Esophagus muscularis mucosa (tissue), 4 donors: ENCODE results near the gene ZBTB7B. TPM values are rescaled to one million over a fixed set of nuclear protein-coding genes. Genes with fewer than 3 reads are reported as not detected.

Source experiments
- DNase-seq: peaks from one replicate; pipeline ENCODE4 v3.0.0-alpha.2; 2017; ENCODE audit errors: extremely low spot score
- H3K27ac ChIP-seq, 4 donors: fragments of 200-600 bp; sonication (generic); replicated peaks in 1 of 4; 1 replicate in 3 of 4; 2 replicates in 1 of 4; pipeline ENCODE4 v1.5.1; 2016 to 2019; ENCODE audit warnings: mild to moderate bottlenecking in 1 of 4
- H3K27me3 ChIP-seq, 4 donors: fragments of 200-600 bp; sonication (generic); one replicate each; pipeline versions ENCODE4 v1.5.1 to v1.6.0; 2016 to 2019
- H3K36me3 ChIP-seq, 4 donors: fragments of 200-600 bp; sonication (generic); one replicate each; pipeline ENCODE4 v1.5.1; 2016 to 2019
- H3K4me1 ChIP-seq, 4 donors: fragments of 200-600 bp; sonication (generic); one replicate each; pipeline ENCODE4 v1.5.1; 2016 to 2019
- H3K4me3 ChIP-seq, 4 donors: fragments of 200-600 bp; sonication (generic); 1 replicate in 2 of 4; 2 replicates in 2 of 4; pipeline ENCODE4 v1.5.1; 2016 to 2019; ENCODE audit warnings: mild to moderate bottlenecking in 4 of 4, moderate library complexity in 1 of 4
- H3K9me3 ChIP-seq, 4 donors: fragments of 200-600 bp; sonication (generic); 1 replicate in 3 of 4; 2 replicates in 1 of 4; pipeline ENCODE4 v1.5.1; 2016 to 2019
- CTCF ChIP-seq, 3 experiments: fragments of 200-600 bp in 2 of 3; fragments of 450-650 bp in 1 of 3; sonication (generic) in 2 of 3; IDR thresholded peaks; one replicate each; pipeline ENCODE4 v1.5.1; 2017 to 2019; ENCODE audit warnings: antibody characterized with exemption in 3 of 3, mild to moderate bottlenecking in 2 of 3, moderate library complexity in 1 of 3
- EP300 ChIP-seq: sonication (generic); formaldehyde crosslinking; IDR thresholded peaks from one replicate; pipeline ENCODE4 v1.6.1; 2017; ENCODE audit warnings: antibody characterized with exemption
- POLR2A ChIP-seq: fragments of 450-650 bp; IDR thresholded peaks from one replicate; pipeline ENCODE4 v1.6.1; 2017; ENCODE audit warnings: antibody characterized with exemption, moderate library complexity, mild to moderate bottlenecking, low read depth
- POLR2AphosphoS5 ChIP-seq, 2 donors: sonication (generic); formaldehyde crosslinking; IDR thresholded peaks; one replicate each; pipeline ENCODE4 v1.6.1; 2017; ENCODE audit warnings: antibody characterized with exemption in 2 of 2
- WGBS: methylation state at CpG from one replicate; pipeline ENCODE4 v1.1.5; 2018; 5-methylcytosine and 5-hydroxymethylcytosine counted together
- intact Hi-C: fragments of 100-400 bp; cut with DNase I; formaldehyde crosslinking; loops from one replicate; pipeline ENCODE4 v1.15.1; 2023
- total RNA-seq, 4 donors: library from RNA; depleted of rRNA; stranded (reverse); fragments of >200 nt; gene quantifications; one replicate each; pipeline versions ENCODE4 v1.1.0 to v1.2.1, GENCODE V29; 2016

Gene ZBTB7B
- total RNA-seq, 4 donors from 2014 or later = 50.0 to 68.9 (median 55.8) TPM

GRCh38 chr1:155017041-155017945 is 14.7 kb downstream of the ZBTB7B start:
- 7% methylated on average over 17 of the region's 49 CpGs for WGBS
- peak in 2 of 3 experiments; percentile 98 to 99 for TF ChIP-seq CTCF (IDR thresholded peaks at IDR 0.05)
- no peak for TF ChIP-seq POLR2A
- TF ChIP-seq EP300 = no peak
- peak; percentile 85 to 93 for TF ChIP-seq POLR2AphosphoS5 (IDR thresholded peaks at IDR 0.05)
- peaks cover 9 to 30% (median 24%) of the 10 kb centered on the region in 4 donors for H3K36me3 ChIP-seq
- intact Hi-C loops = loop anchor here (5.0 kb wide), 2 partner anchors 55 to 80 kb away; partner anchors contain the start of genes PMVK and PYGO2
- H3K4me1 ChIP-seq = peaks cover 30 to 54% (median 41%) of the 10 kb centered on the region in 4 donors
- DNase-seq = peak; percentile 97
- H3K4me3 ChIP-seq = peak overlapping the region; percentile 54 to 66 (median 58)
- peak overlapping the region; percentile 86 to 92 (median 90) for H3K27ac ChIP-seq
- no peaks in the 10 kb centered on the region for H3K27me3 ChIP-seq
- no peaks in the 10 kb centered on the region for H3K9me3 ChIP-seq

DNA sequence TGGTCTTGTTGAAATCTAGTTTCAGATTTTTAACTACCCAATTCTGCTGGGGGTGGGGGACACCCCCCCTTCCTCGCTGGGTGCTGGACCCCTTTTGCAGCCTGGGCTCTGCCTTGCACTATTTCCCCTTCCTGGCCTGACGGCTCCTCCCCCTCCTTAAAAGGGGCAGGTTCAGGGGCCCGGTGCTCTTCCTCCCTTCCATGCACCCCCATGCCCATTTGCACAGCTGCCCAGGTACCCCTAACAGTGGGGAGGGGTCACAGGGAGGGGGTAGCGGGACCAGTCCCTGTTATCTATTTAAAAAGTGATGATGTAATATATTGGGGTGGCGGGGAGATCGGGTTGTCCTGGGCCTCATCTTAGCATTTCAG is 15.3 kb downstream of the ZBTB7B start:
- Histone ChIP-seq H3K9me3 (no peaks in the 10 kb centered on the region), H3K36me3 (peaks cover 9 to 30% (median 24%) of the 10 kb centered on the region in 4 donors), H3K4me3 (peak overlapping the region; percentile 54 to 66 (median 58)), H3K4me1 (peaks cover 23 to 47% (median 35%) of the 10 kb centered on the region in 4 donors), H3K27ac (peak overlapping the region; percentile 86 to 92 (median 90)), H3K27me3 (no peaks in the 10 kb centered on the region)
- intact Hi-C loops = loop anchor here (5.0 kb wide), 2 partner anchors 56 to 81 kb away; partner anchors contain the start of genes PMVK and PYGO2
- 48% methylated on average over 6 of the region's 6 CpGs for WGBS
- TF ChIP-seq POLR2AphosphoS5 (IDR thresholded peaks at IDR 0.05) (no peak), POLR2A (no peak), EP300 (no peak), CTCF (IDR thresholded peaks at IDR 0.05) (no peak)
- no peak for DNase-seq

DNA sequence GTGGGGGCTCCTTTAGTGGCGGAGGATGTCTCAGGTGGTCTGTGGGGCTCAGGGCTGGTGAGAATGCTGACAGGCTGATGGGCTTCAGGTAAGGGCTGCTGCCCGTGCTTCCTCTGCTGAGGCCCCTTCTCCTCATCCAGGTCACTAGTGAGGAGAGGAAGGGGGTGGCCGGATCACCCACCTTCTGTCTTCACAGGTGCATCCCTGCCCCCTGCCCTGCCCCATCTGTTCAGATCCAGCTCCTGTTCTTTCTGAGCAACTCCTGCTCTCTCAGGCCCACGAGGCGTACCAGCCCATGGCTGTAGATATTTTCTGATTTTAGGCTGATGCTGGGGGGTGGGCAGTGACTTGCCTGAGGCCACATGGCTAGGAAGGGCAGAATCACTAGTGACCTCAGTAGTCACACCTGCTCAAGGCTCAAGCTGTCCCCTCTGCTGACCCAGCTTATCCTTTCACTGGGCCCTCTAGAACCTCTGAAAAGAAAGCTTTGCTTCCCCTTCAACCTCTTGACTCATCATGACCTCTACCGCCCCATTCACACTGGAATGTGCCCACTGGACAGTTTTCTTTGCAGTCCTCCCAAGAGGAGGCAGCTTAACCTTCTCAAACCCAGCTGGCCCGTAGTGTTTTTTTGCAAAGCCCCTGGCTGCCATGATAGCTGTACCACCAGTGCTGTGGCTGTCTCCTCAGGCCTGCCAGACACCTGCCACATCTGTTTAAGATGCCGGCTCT is 16.2 kb downstream of the ZBTB7B start:
- H3K27ac ChIP-seq = peak overlapping the region in 3 of 4 donors; percentile 89 to 92 (median 90)
- no peak overlapping the region for H3K4me3 ChIP-seq
- peaks cover 17 to 39% (median 27%) of the 10 kb centered on the region in 4 donors for H3K4me1 ChIP-seq
- intact Hi-C loops = loop anchor here (5.0 kb wide), 2 partner anchors 56 to 81 kb away; partner anchors contain the start of genes PMVK and PYGO2
- WGBS = 83% methylated on average over 6 of the region's 8 CpGs
- H3K9me3 ChIP-seq = no peaks in the 10 kb centered on the region
- no peaks in the 10 kb centered on the region for H3K27me3 ChIP-seq
- TF ChIP-seq POLR2AphosphoS5 (IDR thresholded peaks at IDR 0.05) = no peak
- no peak for TF ChIP-seq EP300
- TF ChIP-seq CTCF (IDR thresholded peaks at IDR 0.05) = no peak
- TF ChIP-seq POLR2A = no peak
- H3K36me3 ChIP-seq = peaks cover 9 to 29% (median 23%) of the 10 kb centered on the region in 4 donors
- DNase-seq = no peak

DNA sequence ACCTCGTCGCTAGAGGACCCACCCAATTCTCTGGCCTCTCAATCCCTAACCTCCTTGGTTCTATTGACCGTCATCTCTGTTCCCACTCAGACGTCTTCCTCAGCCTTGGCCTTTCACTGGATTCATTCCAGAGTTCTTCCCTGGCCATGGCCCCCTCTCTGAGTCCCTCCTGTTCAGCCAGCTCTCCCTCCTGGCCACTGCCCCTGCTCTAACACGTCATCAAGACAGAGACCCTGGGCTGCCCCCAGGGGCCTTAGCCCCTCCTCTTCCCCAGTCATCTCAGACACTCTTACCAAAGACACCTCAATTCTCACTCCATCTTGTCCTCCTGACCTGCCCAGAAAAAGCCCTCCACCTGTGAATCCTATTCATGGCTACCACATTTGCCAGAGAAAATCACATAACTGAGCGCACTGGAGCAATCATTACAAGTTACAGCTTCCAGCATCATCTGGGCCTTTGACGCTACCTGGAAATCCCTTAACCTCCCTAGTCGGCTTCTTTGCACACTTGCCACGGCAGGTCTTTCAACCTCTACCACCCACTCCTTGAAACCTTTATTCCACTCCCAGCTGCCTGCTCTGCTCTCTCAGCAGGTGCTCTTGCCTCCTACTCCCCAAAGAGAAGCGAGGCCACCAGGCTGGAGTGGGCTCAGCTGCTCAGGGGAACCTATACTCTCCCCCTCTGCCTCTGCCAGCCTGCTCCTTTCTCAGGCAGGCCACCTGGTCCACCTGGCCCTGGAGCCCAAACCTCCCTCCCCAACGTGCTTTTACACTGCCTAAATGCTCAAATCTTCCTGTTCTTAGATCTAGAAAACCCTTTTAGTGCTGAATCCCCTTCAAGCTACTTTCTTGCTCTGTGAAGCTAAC is 17.0 kb downstream of the ZBTB7B start:
- H3K4me1 ChIP-seq = peaks cover 16 to 32% (median 25%) of the 10 kb centered on the region in 4 donors
- 84% methylated on average over 11 of the region's 11 CpGs for WGBS
- no peaks in the 10 kb centered on the region for H3K27me3 ChIP-seq
- H3K36me3 ChIP-seq = peaks cover 7 to 21% (median 15%) of the 10 kb centered on the region in 4 donors
- no peak overlapping the region for H3K4me3 ChIP-seq
- TF ChIP-seq CTCF (IDR thresholded peaks at IDR 0.05) = no peak
- no peak for TF ChIP-seq POLR2A
- TF ChIP-seq EP300 = no peak
- TF ChIP-seq POLR2AphosphoS5 (IDR thresholded peaks at IDR 0.05) = no peak
- intact Hi-C loops = loop anchor here (5.0 kb wide), 2 partner anchors 57 to 82 kb away; partner anchors contain the start of genes PMVK and PYGO2
- no peak overlapping the region for H3K27ac ChIP-seq
- no peak for DNase-seq
- no peaks in the 10 kb centered on the region for H3K9me3 ChIP-seq
